Measurements from ENCODE around the gene TAS2R8.
A peak's percentile ranks its signal among the peaks of the same experiment; 100 is the strongest.

TAS2R8 gene

GRCh38 chr12:10783252-10783651, 23.8 kb downstream of the TAS2R8 start:
- Histone ChIP-seq H3K4me3 (replicated peaks; ENCODE audit: insufficient read depth, low read length) (no peak overlapping the region), H3K27ac (replicated peaks) (no peak overlapping the region), H3K27me3 (ENCODE audit: insufficient read depth, poor library complexity, severe bottlenecking) (no peaks in the 10 kb centered on the region)
- no peak for TF ChIP-seq CTCF (IDR thresholded peaks at IDR 0.05; ENCODE audit: insufficient read depth, low read length)
- no peak for TF ChIP-seq POLR2AphosphoS5 (IDR thresholded peaks at IDR 0.05; ENCODE audit: low read depth)
- no peak for TF ChIP-seq REST (IDR thresholded peaks at IDR 0.05; ENCODE audit: insufficient replicate concordance, low read depth)
- TF ChIP-seq SPI1 (IDR thresholded peaks at IDR 0.05; ENCODE audit: borderline replicate concordance, low read depth) = no peak
- TF ChIP-seq GABPA (IDR thresholded peaks at IDR 0.05; ENCODE audit: low read depth) = no peak
- no peak for DNase-seq (ENCODE audit: low read depth in 1 of 2, low spot score in 1 of 2)

- no peak for DNase-seq (ENCODE audit: low read depth in 1 of 2, low spot score in 1 of 2)
- no peak for TF ChIP-seq CTCF (IDR thresholded peaks at IDR 0.05; ENCODE audit: insufficient read depth, low read length)
- TF ChIP-seq SPI1 (IDR thresholded peaks at IDR 0.05; ENCODE audit: borderline replicate concordance, low read depth) = no peak
- no peak for TF ChIP-seq REST (IDR thresholded peaks at IDR 0.05; ENCODE audit: insufficient replicate concordance, low read depth)
- no peak for TF ChIP-seq GABPA (IDR thresholded peaks at IDR 0.05; ENCODE audit: low read depth)
- no peak for TF ChIP-seq POLR2AphosphoS5 (IDR thresholded peaks at IDR 0.05; ENCODE audit: low read depth)
- H3K27ac ChIP-seq (replicated peaks) = no peak overlapping the region
- H3K4me3 ChIP-seq (replicated peaks; ENCODE audit: insufficient read depth, low read length) = no peak overlapping the region
- H3K27me3 ChIP-seq (ENCODE audit: insufficient read depth, poor library complexity, severe bottlenecking) = no peaks in the 10 kb centered on the region
These were observed 28.0 kb downstream of the TAS2R8 start for GRCh38 chr12:10779103-10779502.

- H3K27me3 ChIP-seq (ENCODE audit: insufficient read depth, poor library complexity, severe bottlenecking) = peaks cover 20% of the 10 kb centered on the region
- TF ChIP-seq REST (IDR thresholded peaks at IDR 0.05; ENCODE audit: insufficient replicate concordance, low read depth) (no peak), CTCF (IDR thresholded peaks at IDR 0.05; ENCODE audit: insufficient read depth, low read length) (peak; percentile 1)
- DNase-seq (ENCODE audit: low read depth in 1 of 2, low spot score in 1 of 2) = no peak
- no peak overlapping the region for H3K27ac ChIP-seq (replicated peaks)
- no peak overlapping the region for H3K4me3 ChIP-seq (replicated peaks; ENCODE audit: insufficient read depth, low read length)
These were observed 35.9 kb downstream of the TAS2R8 start for GRCh38 chr12:10771132-10771733.
